GM13976 (cell line): ENCODE data around the gene FGF4.

Experiments
- DNase-seq: peaks from one replicate; pipeline ENCODE4 v3.0.0; 2012; ENCODE audit warnings: low spot score
- CTCF ChIP-seq: IDR thresholded peaks from 2 replicates; pipeline ENCODE4 v1.5.1; 2012; ENCODE audit warnings: borderline replicate concordance, mild to moderate bottlenecking; ENCODE audit not compliant: insufficient read depth; ENCODE audit errors: extremely low read depth, missing control alignments, control extremely low read depth
- in situ Hi-C: fragments of 300-500 bp; cut with MboI; formaldehyde crosslinking; loops from one replicate; pipeline ENCODE4 v1.12.0; 2022; ENCODE audit warnings: low sequenced_read_pairs, mixed read lengths, inconsistent platforms; ENCODE audit not compliant: unreplicated experiment

FGF4 gene

GRCh38 chr11:69760319-69760718 is 14.8 kb downstream of the FGF4 start:
- DNase-seq: no peak
- in situ Hi-C loops: no loop called here
- TF ChIP-seq CTCF: no peak

- in situ Hi-C loops: no loop called here
- no peak for DNase-seq
- no peak for TF ChIP-seq CTCF
Measured at GRCh38 chr11:69752890-69753289, 22.3 kb downstream of the FGF4 start.

GRCh38 chr11:69750875-69751597 is 24.1 kb downstream of the FGF4 start:
- DNase-seq: no peak
- in situ Hi-C loops: no loop called here

GRCh38 chr11:69750108-69750850 is 24.9 kb downstream of the FGF4 start:
- no peak for DNase-seq
- in situ Hi-C loops: no loop called here
- TF ChIP-seq CTCF: no peak

More at GRCh38 chr11:69750875-69751597, 24.1 kb downstream of the FGF4 start:
- TF ChIP-seq CTCF: no peak

- no peak for TF ChIP-seq CTCF
- in situ Hi-C loops: no loop called here
- DNase-seq: no peak
Measured at GRCh38 chr11:69748637-69749036, 26.5 kb downstream of the FGF4 start.

- in situ Hi-C loops: no loop called here
- TF ChIP-seq CTCF: no peak
- DNase-seq: no peak
Measured at GRCh38 chr11:69746752-69747742, 28.1 kb downstream of the FGF4 start.
